Smooth muscle cell of bladder (primary cell): ENCODE results near the gene HOTAIR. TPM values are rescaled to one million over a fixed set of nuclear protein-coding genes. Genes with fewer than 3 reads are reported as not detected.

Experiments
- total RNA-seq: library from RNA; depleted of rRNA; stranded (reverse); fragments of >200 nt; gene quantifications from 2 replicates; pipeline ENCODE4 v1.2.3, GENCODE V29; 2014

The HOTAIR gene
- 0.09 and 0.28 TPM in 2 replicates for total RNA-seq

GRCh38 chr12:53974084-53975063 lies at the start of gene HOTAIR:
Gene HOTAIR, minus strand, starts transcription at chr12:53974954.

DNA sequence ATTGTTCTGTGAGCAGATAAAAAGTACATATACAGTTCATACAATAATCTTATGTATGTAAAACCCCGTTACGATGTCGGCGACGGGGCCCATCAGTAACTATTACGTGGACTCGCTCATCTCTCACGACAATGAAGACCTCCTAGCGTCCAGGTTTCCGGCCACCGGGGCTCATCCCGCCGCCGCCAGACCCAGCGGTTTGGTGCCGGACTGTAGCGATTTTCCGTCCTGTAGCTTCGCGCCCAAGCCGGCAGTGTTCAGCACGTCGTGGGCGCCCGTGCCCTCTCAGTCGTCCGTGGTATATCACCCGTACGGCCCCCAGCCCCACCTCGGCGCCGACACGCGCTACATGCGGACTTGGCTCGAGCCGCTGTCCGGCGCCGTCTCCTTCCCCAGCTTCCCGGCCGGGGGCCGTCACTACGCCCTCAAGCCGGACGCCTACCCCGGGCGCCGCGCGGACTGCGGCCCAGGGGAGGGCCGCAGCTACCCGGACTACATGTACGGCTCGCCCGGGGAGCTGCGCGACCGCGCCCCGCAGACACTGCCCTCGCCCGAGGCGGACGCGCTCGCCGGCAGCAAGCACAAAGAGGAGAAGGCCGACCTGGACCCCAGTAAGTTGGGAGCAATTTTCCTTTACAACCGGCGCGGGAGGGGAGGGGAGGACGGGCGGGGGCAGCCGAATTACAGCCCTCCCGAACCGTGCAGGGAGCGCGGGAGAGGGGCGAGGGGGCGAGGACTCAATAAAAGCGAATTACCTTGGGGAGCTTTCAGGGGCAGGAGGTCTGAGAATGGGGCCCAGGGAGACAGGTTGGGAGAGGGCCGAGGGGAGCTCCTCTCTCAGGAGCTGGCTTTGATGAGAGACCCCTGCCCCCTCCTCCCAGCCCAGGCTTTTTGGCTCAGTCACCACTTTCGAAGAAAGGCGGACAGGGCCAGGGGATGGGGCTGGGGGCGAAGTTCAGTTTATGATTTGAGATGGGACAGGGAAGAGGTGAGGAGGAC lies 25.7 kb upstream of the HOTAIR start, which contains the start of gene HOXC9:
TSS of gene HOXC9 (plus strand) at position 46 of the 999 bp plus-strand sequence. CDS start at position 74, 28 bp downstream.

GRCh38 chr12:53984901-53985691 lies 10.3 kb upstream of the HOTAIR start, which contains the start of gene HOXC10:
Gene HOXC10, plus strand, starts transcription at chr12:53985146. Its CDS starts 114 bp downstream, at chr12:53985260.

DNA sequence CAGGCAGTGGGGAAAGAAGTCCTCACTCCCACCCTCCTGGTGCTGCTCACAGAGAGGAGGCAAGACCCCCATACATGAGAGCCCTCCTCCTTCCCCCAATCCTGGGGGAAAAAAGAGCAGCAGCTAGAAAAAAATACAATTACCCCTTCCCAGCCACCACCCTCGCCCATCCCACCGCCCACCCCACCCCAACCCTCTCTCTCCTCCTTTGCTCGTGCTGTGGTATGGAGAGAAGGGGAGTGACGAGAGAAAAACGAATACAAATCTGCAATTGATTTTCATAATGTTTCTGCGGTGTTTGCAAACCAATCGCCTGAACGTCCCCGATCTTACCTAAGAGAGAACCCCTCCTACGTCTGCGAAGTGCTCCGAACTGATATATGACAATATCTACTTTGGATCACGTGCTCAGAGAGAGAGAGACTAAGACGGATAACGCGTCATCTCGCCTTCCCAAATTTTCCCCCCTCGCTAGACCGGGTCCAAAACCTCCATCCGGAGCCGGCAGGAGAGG lies 2.0 kb downstream of the HOTAIR start, which contains the start of gene HOXC11:
TSS of gene HOXC11 (plus strand) at position 405 of the 514 bp plus-strand sequence. CDS start 116 bp downstream, outside the sequence.

GRCh38 chr12:53954694-53955035 lies 20.1 kb downstream of the HOTAIR start, which contains the start of gene HOXC12:
Gene HOXC12, plus strand, starts transcription at chr12:53954903. Its CDS starts 27 bp downstream, at chr12:53954930.

DNA sequence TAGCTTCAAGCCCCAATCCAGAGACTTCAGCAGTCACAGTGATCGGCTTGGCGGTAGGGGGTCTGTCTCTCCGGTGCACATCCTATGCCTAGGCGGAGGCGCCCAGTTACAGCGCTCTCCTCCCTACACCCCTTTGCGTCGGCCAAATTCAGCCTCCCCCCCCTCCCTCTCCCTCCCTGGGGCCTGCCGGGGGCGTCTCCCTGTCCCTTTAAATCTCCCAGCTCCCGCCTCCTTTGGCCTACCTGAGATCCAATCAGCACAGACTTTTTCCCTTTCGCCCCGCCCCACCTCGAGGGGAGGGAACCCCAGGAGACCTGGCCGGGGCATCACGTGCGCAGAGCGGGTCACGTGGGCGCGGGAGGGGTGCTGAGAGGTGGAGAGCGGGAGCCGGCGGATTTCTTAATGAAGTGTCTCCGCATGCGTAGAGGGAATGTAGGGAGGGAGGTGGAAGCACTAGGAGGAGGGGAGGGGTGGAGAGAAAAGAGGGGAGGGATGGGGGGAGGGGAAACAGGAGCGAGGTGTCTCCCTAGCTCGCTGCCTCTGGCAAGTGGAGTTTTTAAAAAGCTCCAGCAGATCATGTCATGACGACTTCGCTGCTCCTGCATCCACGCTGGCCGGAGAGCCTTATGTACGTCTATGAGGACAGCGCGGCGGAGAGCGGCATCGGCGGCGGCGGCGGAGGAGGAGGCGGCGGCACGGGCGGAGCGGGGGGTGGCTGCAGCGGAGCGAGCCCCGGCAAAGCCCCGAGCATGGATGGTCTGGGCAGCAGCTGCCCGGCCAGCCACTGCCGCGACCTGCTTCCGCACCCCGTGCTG lies 36.2 kb downstream of the HOTAIR start, which contains the start of gene HOXC13:
TSS of gene HOXC13 (plus strand) at position 506 of the 815 bp plus-strand sequence. CDS start at position 582, 76 bp downstream.

Other genes with a start within 250 kb of the HOTAIR start
- gene CALCOCO1, start 247.5 kb downstream of the HOTAIR start, total RNA-seq = 84.9 and 124 TPM in 2 replicates
- gene CISTR, start 223.0 kb downstream of the HOTAIR start, total RNA-seq = not detected in 2 replicates
- not detected in 2 replicates for gene HOXC13, start 36.1 kb downstream of the HOTAIR start, total RNA-seq
- not detected in 2 replicates for gene HOXC12, start 20.1 kb downstream of the HOTAIR start, total RNA-seq
- under 0.01 and 0.14 TPM in 2 replicates for gene HOXC11, start 1.8 kb downstream of the HOTAIR start, total RNA-seq
- 0.18 and 0.43 TPM in 2 replicates for gene HOXC10, start 10.2 kb upstream of the HOTAIR start, total RNA-seq
- gene HOXC9, start 25.2 kb upstream of the HOTAIR start, total RNA-seq = 0.28 and 0.57 TPM in 2 replicates
- gene HOXC8, start 34.0 kb upstream of the HOTAIR start, total RNA-seq = under 0.01 and 0.18 TPM in 2 replicates
- 0.18 and 0.28 TPM in 2 replicates for gene HOXC6, start 53.5 kb upstream of the HOTAIR start, total RNA-seq
- gene HOXC5, start 58.1 kb upstream of the HOTAIR start, total RNA-seq = not detected in 2 replicates
- 0.09 and 0.14 TPM in 2 replicates for gene HOXC4, start 78.9 kb upstream of the HOTAIR start, total RNA-seq
- 23.4 and 25.0 TPM in 2 replicates for gene SMUG1, start 214.0 kb upstream of the HOTAIR start, total RNA-seq